SK-MEL-5 (cell line): ENCODE results near the gene TJP3. TPM values are rescaled to one million over a fixed set of nuclear protein-coding genes. Genes with fewer than 3 reads are reported as not detected.
A peak's percentile ranks its signal among the peaks of the same experiment; 100 is the strongest.

Source experiments
- DNase-seq: peaks from one replicate; pipeline ENCODE4 v3.0.0-alpha.2; 2016; ENCODE audit warnings: low read depth, low spot score
- in situ Hi-C: cut with HindIII; loops from 2 replicates; pipeline ENCODE4 v1.10.0; 2016; ENCODE audit warnings: low sequenced_read_pairs, high pct_unique_total_duplicates, low pct_unique_long_range_greater_than_20kb
- total RNA-seq: library from RNA; depleted of rRNA; stranded (reverse); fragments of >200 nt; shearing (Covaris generic); gene quantifications from 2 replicates; pipeline ENCODE4 v1.2.3, GENCODE V29; 2014

The TJP3 gene
- total RNA-seq, 1 experiment from 2014 or later, result 0.21 TPM

DNA sequence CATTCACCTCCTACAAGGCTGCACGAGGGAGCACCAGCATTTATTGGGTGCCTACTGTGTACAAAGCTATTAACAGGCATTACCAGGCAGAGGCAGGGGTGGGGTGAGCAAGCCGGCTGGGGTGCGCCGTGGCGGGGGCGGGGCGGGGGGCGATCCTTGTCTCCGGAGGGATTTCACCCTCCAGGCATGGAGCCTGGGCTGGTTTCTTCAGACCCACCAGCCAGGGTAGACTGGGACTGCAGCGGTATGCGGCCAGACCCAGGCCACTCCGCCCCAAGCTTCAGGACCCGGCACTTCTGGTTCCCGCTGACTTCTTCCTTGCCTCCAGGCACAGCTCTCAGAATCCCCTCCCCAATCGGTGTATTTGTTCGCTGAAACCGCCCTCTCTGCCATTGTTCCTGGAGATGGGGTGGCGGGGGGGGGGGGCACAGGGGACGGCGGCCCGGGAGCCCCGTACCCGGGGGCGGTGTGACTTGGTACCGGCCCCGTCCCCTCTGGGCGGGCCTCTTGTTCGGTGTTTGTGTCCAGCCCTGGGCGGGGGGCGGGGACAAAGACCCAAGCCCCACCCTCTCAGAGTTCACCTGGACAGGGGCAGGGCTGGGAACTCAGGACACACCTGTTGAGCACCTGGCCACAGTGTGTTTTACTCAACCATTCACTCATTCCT, 14.4 kb downstream of the TJP3 start:
- in situ Hi-C loops, result no loop called here
- DNase-seq, result no peak

DNA sequence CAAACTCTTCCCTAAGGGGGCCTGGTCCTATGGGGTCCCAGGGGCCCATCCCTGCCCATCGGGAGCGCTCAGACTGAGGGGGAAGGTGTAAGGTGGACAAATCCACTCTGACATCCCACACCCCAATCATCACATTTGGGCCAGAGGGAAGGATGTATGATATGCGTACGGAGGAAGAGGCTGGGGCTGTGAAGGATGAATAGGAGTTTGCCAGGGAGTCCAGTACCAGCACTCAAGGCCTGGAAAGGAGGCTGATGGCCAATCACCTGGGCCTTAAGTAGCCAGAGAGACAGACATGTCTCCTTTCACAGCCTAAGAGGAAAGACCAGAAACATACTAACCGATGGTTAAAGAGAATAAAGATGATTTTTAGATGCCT, 14.9 kb downstream of the TJP3 start:
- in situ Hi-C loops, result no loop called here
- DNase-seq, result no peak

GRCh38 chr19:3723883-3724282, 15.7 kb downstream of the TJP3 start:
- in situ Hi-C loops, result no loop called here
- no peak for DNase-seq

GRCh38 chr19:3725121-3725520, 16.9 kb downstream of the TJP3 start:
- no peak for DNase-seq
- in situ Hi-C loops, result no loop called here

GRCh38 chr19:3725640-3726310, 17.6 kb downstream of the TJP3 start:
- in situ Hi-C loops, result no loop called here
- DNase-seq, result peak; percentile 9

DNA sequence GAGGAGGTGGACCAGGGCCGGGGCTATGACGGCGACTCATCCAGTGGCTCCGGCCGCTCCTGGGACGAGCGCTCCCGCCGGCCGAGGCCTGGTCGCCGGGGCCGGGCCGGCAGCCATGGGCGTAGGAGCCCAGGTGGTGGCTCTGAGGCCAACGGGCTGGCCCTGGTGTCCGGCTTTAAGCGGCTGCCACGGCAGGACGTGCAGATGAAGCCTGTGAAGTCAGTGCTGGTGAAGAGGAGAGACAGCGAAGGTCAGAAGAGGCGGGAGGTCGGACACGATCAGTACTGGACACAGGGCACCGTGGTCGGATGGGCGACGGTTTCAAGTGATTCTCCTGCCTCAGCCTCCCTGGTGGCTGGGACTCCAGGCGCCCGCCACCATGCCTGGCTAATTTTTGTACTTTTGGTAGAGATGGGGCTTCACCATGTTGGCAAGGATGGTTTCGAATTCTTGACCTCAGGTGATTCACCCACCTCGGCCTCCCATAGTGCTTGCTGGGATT, 22.3 kb downstream of the TJP3 start:
- in situ Hi-C loops, result no loop called here
- DNase-seq, result no peak

- no peak for DNase-seq
- in situ Hi-C loops, result no loop called here
Observed at GRCh38 chr19:3732108-3732507, 23.9 kb downstream of the TJP3 start.

DNA sequence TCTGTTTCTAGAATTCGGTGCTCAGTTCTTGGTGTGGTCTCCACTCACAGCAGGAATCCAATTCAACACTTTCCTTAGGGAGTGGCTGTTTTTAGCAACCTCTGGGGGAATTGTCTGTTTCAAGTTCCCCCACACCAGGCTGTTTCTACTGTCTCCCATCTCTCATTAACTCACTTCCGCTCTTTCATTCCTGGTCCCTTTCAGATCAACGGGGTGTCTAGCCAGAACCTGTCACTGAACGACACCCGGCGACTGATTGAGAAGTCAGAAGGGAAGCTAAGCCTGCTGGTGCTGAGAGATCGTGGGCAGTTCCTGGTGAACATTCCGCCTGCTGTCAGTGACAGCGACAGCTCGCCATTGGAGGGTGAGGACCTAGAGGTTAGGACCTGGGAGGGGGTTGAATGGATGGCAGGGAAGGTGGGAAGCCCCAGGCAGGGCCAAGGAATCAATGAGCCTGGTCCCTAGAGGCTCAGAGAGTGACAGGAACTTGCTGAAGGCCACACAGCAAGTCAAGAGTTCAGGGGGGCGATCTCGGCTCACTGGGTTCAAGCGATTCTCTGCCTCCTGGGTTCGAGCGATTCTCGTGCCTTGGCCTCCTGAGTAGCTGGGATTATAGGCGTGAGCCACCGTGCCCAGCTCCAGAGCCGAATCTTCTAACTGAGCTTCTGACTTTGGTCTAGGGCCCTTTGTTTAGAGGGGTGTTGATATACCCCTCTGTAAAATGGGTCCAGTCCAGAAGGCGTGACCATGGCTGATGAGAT, 25.5 kb downstream of the TJP3 start:
- no peak for DNase-seq
- in situ Hi-C loops, result no loop called here

DNA sequence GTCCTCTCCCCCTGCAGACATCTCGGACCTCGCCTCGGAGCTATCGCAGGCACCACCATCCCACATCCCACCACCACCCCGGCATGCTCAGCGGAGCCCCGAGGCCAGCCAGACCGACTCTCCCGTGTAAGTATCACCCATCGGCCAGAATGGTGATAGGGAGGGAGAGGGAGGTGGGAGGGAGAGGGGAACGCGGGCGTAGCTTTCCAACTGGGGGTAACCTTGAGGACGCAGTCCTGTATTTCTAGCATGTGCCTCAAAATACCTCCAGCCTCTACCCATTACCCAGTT, 26.1 kb downstream of the TJP3 start:
- in situ Hi-C loops, result no loop called here
- no peak for DNase-seq

- in situ Hi-C loops, result no loop called here
- DNase-seq, result no peak
Observed at GRCh38 chr19:3736106-3736724, 28.0 kb downstream of the TJP3 start.

DNA sequence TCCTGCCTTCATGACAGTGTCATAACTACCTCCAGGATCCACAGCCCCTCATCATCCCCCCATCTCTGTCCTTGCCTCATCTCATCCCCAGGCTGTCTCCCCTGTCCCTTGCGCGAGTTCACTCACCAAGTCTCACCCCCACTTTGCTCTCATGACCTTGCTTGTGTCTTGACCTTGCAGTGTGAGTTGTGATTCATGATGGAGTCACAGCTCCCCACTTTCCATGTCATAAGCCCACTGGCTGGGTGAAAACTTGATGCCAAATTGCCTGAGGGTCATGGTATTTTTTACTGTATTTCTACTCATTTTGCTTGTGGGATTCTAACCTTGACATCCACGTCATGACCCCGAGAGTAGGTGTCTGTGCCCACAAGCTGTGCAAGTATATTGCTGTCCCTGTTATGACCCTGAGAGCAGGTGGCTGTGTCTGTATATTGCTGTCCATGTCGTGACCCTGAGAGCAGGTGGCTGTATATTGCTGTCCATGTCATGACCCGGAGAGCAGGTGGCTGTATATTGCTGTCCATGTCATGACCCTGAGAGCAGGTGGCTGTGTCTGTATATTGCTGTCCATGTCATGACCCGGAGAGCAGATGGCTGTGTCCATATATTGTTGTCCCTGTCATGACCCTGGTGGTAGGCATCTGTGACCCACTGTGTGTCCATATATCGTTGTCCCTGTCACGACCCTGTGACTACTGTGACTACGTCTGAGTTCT, 29.5 kb downstream of the TJP3 start:
- no peak for DNase-seq
- in situ Hi-C loops, result no loop called here

- DNase-seq, result no peak
- in situ Hi-C loops, result no loop called here
Observed at GRCh38 chr19:3738477-3739220, 30.5 kb downstream of the TJP3 start.

GRCh38 chr19:3740431-3740830, 32.2 kb downstream of the TJP3 start:
- in situ Hi-C loops, result no loop called here
- DNase-seq, result no peak

DNA sequence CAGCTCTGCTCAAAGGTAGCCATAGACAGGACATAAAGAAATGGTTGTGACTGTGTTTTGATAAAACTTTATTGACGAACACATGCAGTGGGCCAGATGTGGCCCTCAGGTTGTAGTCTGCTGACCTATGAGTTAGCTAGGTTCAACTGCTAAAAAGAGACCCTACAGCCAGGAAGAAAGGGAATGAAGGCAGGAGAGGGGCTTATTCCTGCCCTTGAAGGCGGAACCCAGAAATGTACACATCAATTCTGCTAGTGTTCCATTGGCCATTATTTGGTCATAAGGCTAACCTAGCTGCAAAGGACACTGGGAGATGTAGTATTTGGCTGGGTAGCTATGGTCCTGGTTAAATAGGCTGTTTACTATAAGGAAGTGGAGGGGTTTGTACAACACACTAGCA, 35.3 kb downstream of the TJP3 start:
- in situ Hi-C loops, result no loop called here
- peak; percentile 58 for DNase-seq

- in situ Hi-C loops, result no loop called here
- DNase-seq, result no peak
Observed at GRCh38 chr19:3745363-3746045, 37.3 kb downstream of the TJP3 start.

GRCh38 chr19:3746371-3747056, 38.3 kb downstream of the TJP3 start:
- DNase-seq, result no peak
- in situ Hi-C loops, result no loop called here
